Panc1 (cell line): ENCODE results near the gene ADARB1. TPM values are rescaled to one million over a fixed set of nuclear protein-coding genes. Genes with fewer than 3 reads are reported as not detected.

ENCODE experiments used
- ATAC-seq: fragments of 200-7000 bp; cut with Tn5 transposase; 2 replicates; pipeline ENCODE4 v1.9.1; 2020; ENCODE audit warnings: mild to moderate bottlenecking, moderate library complexity
- BruUV-seq: library from RNA; stranded (reverse); fragments of 400-500 nt; replicated peaks from 2 replicates; lab custom pipeline; 2021; lab: Mats Ljungman, UMichigan
- CTCF ChIA-PET: fragments of 300-600 bp; sonication (Branson Sonifier 250); formaldehyde crosslinking; loops from one replicate; lab custom pipeline; 2022; ENCODE audit warnings: antibody characterized with exemption; lab: Charles Lee
- POLR2A ChIA-PET: fragments of 300-600 bp; sonication (Branson Sonifier 250); formaldehyde crosslinking; loops from one replicate; lab custom pipeline; 2022; ENCODE audit warnings: antibody characterized with exemption; lab: Charles Lee
- DNase-seq: peaks from one replicate; pipeline ENCODE4 v3.0.0-alpha.2; 2010; ENCODE audit warnings: low read depth, low spot score
- H3K27ac ChIP-seq: 2 replicates; pipeline ENCODE4 v1.5.1; 2011; ENCODE audit warnings: mild to moderate bottlenecking, low read length, inconsistent platforms
- H3K27me3 ChIP-seq: fragments of 200-500 bp; sonication (Bioruptor generic); 2 replicates; pipeline ENCODE4 v1.6.0; 2014; ENCODE audit warnings: low read length, inconsistent platforms; ENCODE audit not compliant: control insufficient read depth, insufficient read depth
- H3K36me3 ChIP-seq: fragments of 200-500 bp; sonication (Bioruptor generic); 2 replicates; pipeline ENCODE4 v1.5.1; 2014; ENCODE audit warnings: inconsistent platforms, mild to moderate bottlenecking, low read length, moderate library complexity; ENCODE audit not compliant: control insufficient read depth, insufficient read depth
- H3K4me1 ChIP-seq: 2 replicates; pipeline ENCODE4 v1.5.1; 2011; ENCODE audit warnings: inconsistent platforms, mild to moderate bottlenecking, low read length, moderate library complexity; ENCODE audit not compliant: control insufficient read depth, insufficient read depth
- H3K4me3 ChIP-seq, 2 experiments: 2 replicates each; pipeline ENCODE4 v1.5.1; 2011 to 2012; ENCODE audit warnings: low read depth in 2 of 2, low read length in 2 of 2, mild to moderate bottlenecking in 2 of 2, inconsistent platforms in 1 of 2, moderate library complexity in 1 of 2
- H3K9me3 ChIP-seq: fragments of 200-500 bp; sonication (Bioruptor generic); 2 replicates; pipeline ENCODE4 v1.5.1; 2014; ENCODE audit warnings: low read depth, mild to moderate bottlenecking, inconsistent platforms, low read length, moderate library complexity; ENCODE audit not compliant: control insufficient read depth, insufficient read depth
- POLR2AphosphoS5 ChIP-seq: IDR thresholded peaks from 2 replicates; pipeline ENCODE4 v1.6.1; 2012; ENCODE audit warnings: mild to moderate bottlenecking, low read depth, low read length, moderate library complexity
- SIN3A ChIP-seq: IDR thresholded peaks from 2 replicates; pipeline ENCODE4 v1.6.1; 2012; ENCODE audit warnings: low read depth, mild to moderate bottlenecking, low read length, moderate library complexity, borderline replicate concordance; ENCODE audit not compliant: insufficient read depth
- TCF7L2 ChIP-seq: IDR thresholded peaks from 2 replicates; pipeline ENCODE4 v1.6.1; 2011; ENCODE audit warnings: mild to moderate bottlenecking, low read depth, low read length, inconsistent platforms
- in situ Hi-C: cut with HindIII; loops from 2 replicates; pipeline ENCODE4 v1.10.0; 2016; ENCODE audit warnings: low sequenced_read_pairs, low pct_unique_long_range_greater_than_20kb
- intact Hi-C: fragments of 100-400 bp; cut with micrococcal nuclease; formaldehyde crosslinking; loops from one replicate; pipeline ENCODE4 v1.10.0; 2022; ENCODE audit not compliant: unreplicated experiment
- total RNA-seq: library from RNA; stranded (reverse); gene quantifications from one replicate; pipeline ENCODE4 v1.2.1, GENCODE V29; 2021; ENCODE audit not compliant: unreplicated experiment
- TF ChIP-seq, protein P1 (sequence below): fragments of 450-650 bp; IDR thresholded peaks from 2 replicates; pipeline ENCODE4 v1.5.1; 2017; ENCODE audit warnings: mild to moderate bottlenecking
- TF ChIP-seq, protein P2 (sequence below), 2 experiments: IDR thresholded peaks; 2 replicates each; pipeline ENCODE4 v1.6.1; 2011 to 2012; ENCODE audit warnings: low read depth in 2 of 2, control low read depth in 1 of 2, low read length in 1 of 2, mild to moderate bottlenecking in 1 of 2, moderate library complexity in 1 of 2; ENCODE audit not compliant: insufficient read depth in 1 of 2

The ADARB1 gene
- total RNA-seq, 1 experiment from 2014 or later = 15.0 TPM

DNA sequence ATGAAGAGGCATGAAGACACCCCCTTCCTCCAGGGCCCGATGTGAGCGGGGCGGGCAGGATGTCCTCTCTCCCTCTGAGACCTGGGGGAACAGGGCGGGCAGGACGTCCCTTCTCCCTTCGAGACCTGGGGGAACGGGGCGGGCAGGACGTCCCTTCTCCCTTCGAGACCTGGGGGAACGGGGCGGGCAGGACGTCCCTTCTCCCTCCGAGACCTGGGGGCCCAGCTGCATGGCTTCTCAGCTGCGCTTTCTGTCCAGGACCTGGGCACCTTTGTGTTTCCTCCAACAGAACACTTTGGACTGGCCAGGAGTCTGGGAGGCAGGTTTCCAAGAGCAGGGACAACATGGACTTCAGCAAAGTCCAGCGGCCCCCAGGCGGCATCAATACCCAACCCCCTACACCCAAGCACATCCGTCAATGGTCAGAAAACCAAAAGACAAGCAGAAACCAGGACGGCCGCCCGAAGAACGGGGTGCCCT lies 30.8 kb upstream of the ADARB1 start:
- H3K4me1 ChIP-seq = no peaks in the 10 kb centered on the region

DNA sequence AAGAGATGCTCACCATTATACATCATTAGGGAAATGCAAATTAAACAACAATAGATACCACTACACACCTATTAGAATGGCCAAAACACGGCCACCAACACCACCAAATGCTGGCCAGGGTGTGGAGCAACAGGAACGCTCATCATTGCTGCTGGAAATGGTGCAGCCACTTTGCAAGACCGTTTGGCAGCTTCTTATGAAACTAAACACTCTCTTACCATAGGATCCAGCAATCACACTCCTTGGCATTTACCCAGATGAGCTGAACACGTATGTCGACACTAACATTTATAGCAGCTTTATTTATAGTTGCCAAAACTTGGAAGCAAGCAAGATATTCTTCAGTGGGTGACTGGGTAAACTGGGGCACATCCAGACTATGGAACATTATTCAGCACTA lies 28.9 kb upstream of the ADARB1 start:
- H3K36me3 ChIP-seq = no peaks in the 10 kb centered on the region
- H3K4me1 ChIP-seq = no peaks in the 10 kb centered on the region
- DNase-seq (no peak), ATAC-seq (no peak)
- BruUV-seq = no TSS peak
- ChIA-PET POLR2A (no interaction called here), CTCF (no interaction called here)
- no peak overlapping the region for H3K4me3 ChIP-seq
- no peaks in the 10 kb centered on the region for H3K9me3 ChIP-seq
- no peak overlapping the region for H3K27ac ChIP-seq
- intact Hi-C loops = no loop called here
- TF ChIP-seq, protein P1, sequence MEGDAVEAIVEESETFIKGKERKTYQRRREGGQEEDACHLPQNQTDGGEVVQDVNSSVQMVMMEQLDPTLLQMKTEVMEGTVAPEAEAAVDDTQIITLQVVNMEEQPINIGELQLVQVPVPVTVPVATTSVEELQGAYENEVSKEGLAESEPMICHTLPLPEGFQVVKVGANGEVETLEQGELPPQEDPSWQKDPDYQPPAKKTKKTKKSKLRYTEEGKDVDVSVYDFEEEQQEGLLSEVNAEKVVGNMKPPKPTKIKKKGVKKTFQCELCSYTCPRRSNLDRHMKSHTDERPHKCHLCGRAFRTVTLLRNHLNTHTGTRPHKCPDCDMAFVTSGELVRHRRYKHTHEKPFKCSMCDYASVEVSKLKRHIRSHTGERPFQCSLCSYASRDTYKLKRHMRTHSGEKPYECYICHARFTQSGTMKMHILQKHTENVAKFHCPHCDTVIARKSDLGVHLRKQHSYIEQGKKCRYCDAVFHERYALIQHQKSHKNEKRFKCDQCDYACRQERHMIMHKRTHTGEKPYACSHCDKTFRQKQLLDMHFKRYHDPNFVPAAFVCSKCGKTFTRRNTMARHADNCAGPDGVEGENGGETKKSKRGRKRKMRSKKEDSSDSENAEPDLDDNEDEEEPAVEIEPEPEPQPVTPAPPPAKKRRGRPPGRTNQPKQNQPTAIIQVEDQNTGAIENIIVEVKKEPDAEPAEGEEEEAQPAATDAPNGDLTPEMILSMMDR = no peak
- no peaks in the 10 kb centered on the region for H3K27me3 ChIP-seq
- in situ Hi-C loops = no loop called here

More for the DNA sequence above, 30.8 kb upstream of the ADARB1 start:
- no peaks in the 10 kb centered on the region for H3K36me3 ChIP-seq
- BruUV-seq = no TSS peak
- H3K4me3 ChIP-seq = no peak overlapping the region
- H3K27me3 ChIP-seq = no peaks in the 10 kb centered on the region
- intact Hi-C loops = no loop called here
- ATAC-seq = no peak
- ChIA-PET CTCF (no interaction called here), POLR2A (no interaction called here)
- no peaks in the 10 kb centered on the region for H3K9me3 ChIP-seq
- no peak for DNase-seq
- TF ChIP-seq TCF7L2 (no peak), POLR2AphosphoS5 (no peak), SIN3A (no peak)
- TF ChIP-seq, protein P2, sequence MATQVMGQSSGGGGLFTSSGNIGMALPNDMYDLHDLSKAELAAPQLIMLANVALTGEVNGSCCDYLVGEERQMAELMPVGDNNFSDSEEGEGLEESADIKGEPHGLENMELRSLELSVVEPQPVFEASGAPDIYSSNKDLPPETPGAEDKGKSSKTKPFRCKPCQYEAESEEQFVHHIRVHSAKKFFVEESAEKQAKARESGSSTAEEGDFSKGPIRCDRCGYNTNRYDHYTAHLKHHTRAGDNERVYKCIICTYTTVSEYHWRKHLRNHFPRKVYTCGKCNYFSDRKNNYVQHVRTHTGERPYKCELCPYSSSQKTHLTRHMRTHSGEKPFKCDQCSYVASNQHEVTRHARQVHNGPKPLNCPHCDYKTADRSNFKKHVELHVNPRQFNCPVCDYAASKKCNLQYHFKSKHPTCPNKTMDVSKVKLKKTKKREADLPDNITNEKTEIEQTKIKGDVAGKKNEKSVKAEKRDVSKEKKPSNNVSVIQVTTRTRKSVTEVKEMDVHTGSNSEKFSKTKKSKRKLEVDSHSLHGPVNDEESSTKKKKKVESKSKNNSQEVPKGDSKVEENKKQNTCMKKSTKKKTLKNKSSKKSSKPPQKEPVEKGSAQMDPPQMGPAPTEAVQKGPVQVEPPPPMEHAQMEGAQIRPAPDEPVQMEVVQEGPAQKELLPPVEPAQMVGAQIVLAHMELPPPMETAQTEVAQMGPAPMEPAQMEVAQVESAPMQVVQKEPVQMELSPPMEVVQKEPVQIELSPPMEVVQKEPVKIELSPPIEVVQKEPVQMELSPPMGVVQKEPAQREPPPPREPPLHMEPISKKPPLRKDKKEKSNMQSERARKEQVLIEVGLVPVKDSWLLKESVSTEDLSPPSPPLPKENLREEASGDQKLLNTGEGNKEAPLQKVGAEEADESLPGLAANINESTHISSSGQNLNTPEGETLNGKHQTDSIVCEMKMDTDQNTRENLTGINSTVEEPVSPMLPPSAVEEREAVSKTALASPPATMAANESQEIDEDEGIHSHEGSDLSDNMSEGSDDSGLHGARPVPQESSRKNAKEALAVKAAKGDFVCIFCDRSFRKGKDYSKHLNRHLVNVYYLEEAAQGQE (IDR thresholded peaks at IDR 0.05; ENCODE audit: insufficient read depth in 1 of 2, low read depth in 2 of 2, low read length in 1 of 2) = no peak
- TF ChIP-seq, protein P1 = no peak
- H3K27ac ChIP-seq = no peak overlapping the region
- in situ Hi-C loops = no loop called here
